ENCODE measurements around the gene ANXA3.

ANXA3 gene

DNA sequence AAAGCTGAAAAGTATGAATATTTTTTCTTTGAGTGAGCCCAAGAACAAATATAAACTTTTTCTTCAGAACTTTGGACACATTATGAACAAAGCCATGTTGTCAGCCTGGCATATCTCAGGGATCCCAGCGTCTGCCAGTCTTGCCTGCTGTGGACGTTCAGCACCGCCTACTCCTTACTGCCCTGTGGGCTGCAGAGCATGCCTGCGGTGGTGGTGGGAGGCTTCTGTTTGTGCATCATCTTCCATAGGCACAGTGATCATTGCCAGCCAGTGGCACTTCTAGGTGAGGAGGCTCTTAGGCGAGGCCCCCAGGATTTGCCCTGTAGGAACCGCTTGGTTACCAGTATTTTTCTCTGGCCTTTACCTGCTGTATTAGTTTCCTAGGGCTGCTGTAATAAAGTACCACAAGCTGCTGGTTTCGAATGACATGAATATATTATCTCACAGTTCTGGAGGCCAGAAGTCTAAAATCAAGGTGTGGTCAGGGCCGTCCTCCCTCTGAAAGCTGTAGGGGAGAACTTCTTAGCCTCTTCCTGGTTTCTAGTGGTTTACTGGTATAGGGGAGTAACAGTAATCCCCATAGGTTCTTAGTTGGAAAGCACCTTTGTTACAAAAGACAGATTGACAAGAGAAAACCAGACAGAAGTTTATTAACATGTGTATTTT is 15.4 kb downstream of the ANXA3 start:
- WGBS (ENCODE audit: extremely low coverage, insufficient coverage, insufficient read length) = no CpG with 5 or more reads among the region's 8 CpGs

DNA sequence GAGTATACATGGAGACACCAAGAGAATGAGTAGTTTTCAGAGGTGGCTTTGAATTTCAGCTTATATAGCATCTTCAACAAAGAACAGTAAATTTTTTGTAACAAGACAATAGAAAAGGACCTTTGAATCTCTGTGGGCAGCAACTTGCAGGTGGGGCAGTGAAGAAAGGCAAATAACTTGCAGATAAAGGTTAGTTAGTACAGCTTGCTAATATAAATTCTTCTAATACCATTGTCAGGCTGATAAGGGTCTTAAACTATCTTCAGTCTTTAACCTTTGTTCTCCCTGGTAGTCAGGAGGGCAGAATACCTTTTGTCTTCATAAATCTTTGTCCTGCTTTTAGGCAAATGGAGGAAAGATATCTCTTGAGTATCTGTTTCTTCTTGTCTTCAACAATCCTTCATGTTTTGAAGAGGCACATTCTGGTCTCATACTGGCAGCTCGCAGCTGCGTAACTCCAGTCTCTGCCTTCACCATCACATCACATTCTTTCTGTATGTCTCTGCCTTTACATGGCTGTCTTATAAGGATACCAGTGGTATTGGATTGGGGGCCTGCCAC is 16.0 kb downstream of the ANXA3 start:
- Histone ChIP-seq H2BK12ac (ENCODE audit: low read length) (no peak overlapping the region), H2AK5ac (ENCODE audit: low read length) (no peak overlapping the region), H3K4me2 (ENCODE audit: low read length) (no peak overlapping the region), H3K27me3 (ENCODE audit: insufficient read depth, low read length) (no peaks in the 10 kb centered on the region), H3K18ac (ENCODE audit: low read length) (no peak overlapping the region), H3K4me1 (ENCODE audit: control insufficient read depth in 1 of 2, insufficient read depth in 2 of 2, low read length in 2 of 2) (peaks cover 23 to 35% of the 10 kb centered on the region in 2 experiments), H3K79me1 (ENCODE audit: low read length) (peaks cover 27% of the 10 kb centered on the region), H3K4ac (ENCODE audit: low read depth, low read length) (no peak overlapping the region), H4K8ac (ENCODE audit: low read depth, low read length) (no peak overlapping the region), H3K14ac (ENCODE audit: low read length) (no peak overlapping the region), H3K36me3 (ENCODE audit: control insufficient read depth in 1 of 2, insufficient read depth in 2 of 2, low read length in 2 of 2) (peaks cover 4% of the 10 kb centered on the region in 2 experiments), H3K4me3 (ENCODE audit: low read depth, low read length) (no peak overlapping the region), H2BK5ac (ENCODE audit: low read depth, low read length, poor library complexity) (no peak overlapping the region), H4K91ac (ENCODE audit: low read depth, low read length) (no peak overlapping the region), H2AFZ (ENCODE audit: insufficient read depth, low read length, poor library complexity) (no peak overlapping the region), H3K9me3 (ENCODE audit: insufficient read depth, low read depth, low read length) (no peaks in the 10 kb centered on the region), H4K12ac (ENCODE audit: low read depth, low read length) (no peak overlapping the region), H3K79me2 (ENCODE audit: control insufficient read depth, insufficient read depth, low read length, poor library complexity) (peaks cover 4% of the 10 kb centered on the region), H3K9ac (ENCODE audit: low read length) (no peak overlapping the region), H2BK120ac (ENCODE audit: insufficient read depth, low read length, poor library complexity) (no peak overlapping the region), H3K27ac (ENCODE audit: low read depth, low read length) (peak overlapping the region; percentile 41), H3K23ac (ENCODE audit: low read length) (no peak overlapping the region)
- WGBS (ENCODE audit: extremely low coverage, insufficient coverage, insufficient read length) = no CpG with 5 or more reads among the region's 2 CpGs
- DNase-seq = peak; percentile 19 to 72

More for the DNA sequence above, 15.4 kb downstream of the ANXA3 start:
- Histone ChIP-seq H2BK120ac (ENCODE audit: insufficient read depth, low read length, poor library complexity) (peak overlapping the region; percentile 91), H3K4me3 (ENCODE audit: low read depth, low read length) (no peak overlapping the region), H3K4me1 (ENCODE audit: control insufficient read depth in 1 of 2, insufficient read depth in 2 of 2, low read length in 2 of 2) (peaks cover 23 to 35% of the 10 kb centered on the region in 2 experiments), H3K27me3 (ENCODE audit: insufficient read depth, low read length) (no peaks in the 10 kb centered on the region), H3K27ac (ENCODE audit: low read depth, low read length) (peak overlapping the region; percentile 41), H4K91ac (ENCODE audit: low read depth, low read length) (peak overlapping the region; percentile 81), H3K36me3 (ENCODE audit: control insufficient read depth in 1 of 2, insufficient read depth in 2 of 2, low read length in 2 of 2) (peaks cover 4% of the 10 kb centered on the region in 2 experiments), H3K4ac (ENCODE audit: low read depth, low read length) (peak overlapping the region; percentile 58), H3K14ac (ENCODE audit: low read length) (peak overlapping the region; percentile 83), H3K18ac (ENCODE audit: low read length) (peak overlapping the region; percentile 72), H3K79me2 (ENCODE audit: control insufficient read depth, insufficient read depth, low read length, poor library complexity) (peaks cover 4% of the 10 kb centered on the region), H3K79me1 (ENCODE audit: low read length) (peaks cover 27% of the 10 kb centered on the region), H2AK5ac (ENCODE audit: low read length) (peak overlapping the region; percentile 99), H2BK5ac (ENCODE audit: low read depth, low read length, poor library complexity) (peak overlapping the region; percentile 78), H2AFZ (ENCODE audit: insufficient read depth, low read length, poor library complexity) (no peak overlapping the region), H2BK12ac (ENCODE audit: low read length) (peak overlapping the region; percentile 97), H3K9me3 (ENCODE audit: insufficient read depth, low read depth, low read length) (no peaks in the 10 kb centered on the region), H3K4me2 (ENCODE audit: low read length) (no peak overlapping the region), H4K12ac (ENCODE audit: low read depth, low read length) (peak overlapping the region; percentile 64), H4K8ac (ENCODE audit: low read depth, low read length) (peak overlapping the region; percentile 84), H3K23ac (ENCODE audit: low read length) (no peak overlapping the region), H3K9ac (ENCODE audit: low read length) (no peak overlapping the region)
- DNase-seq = no peak

DNA sequence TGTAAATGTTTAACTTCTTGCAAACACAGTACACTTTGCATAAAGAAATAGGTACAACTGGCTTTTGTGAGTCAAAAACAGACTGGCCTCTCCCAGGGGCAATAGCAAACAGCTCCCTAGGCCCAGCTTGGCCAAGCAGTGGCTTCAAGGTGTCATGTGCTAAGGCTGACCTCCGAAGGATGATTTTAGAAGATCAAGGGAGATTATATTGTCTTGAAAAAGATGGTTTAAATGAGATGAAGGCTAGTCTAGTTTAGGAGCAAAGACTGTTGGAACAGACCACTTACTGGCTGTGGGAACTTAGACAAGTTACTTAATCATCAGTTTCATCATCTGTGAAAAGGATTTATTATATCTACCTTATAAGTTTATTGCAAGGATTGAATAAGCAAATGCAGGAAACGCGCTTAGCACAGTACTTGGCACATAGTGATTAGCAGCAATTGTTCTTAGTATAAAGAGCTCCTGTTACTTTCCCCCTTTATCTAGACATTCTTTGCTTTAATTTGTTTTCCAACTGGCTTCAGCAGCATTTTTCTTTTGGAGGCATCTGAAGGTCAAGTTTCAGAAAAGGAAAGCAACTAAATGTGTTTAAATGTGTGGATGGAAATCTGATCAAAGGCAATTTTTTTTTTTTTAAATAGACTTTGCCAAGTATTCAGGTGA is 17.2 kb downstream of the ANXA3 start:
- no CpG with 5 or more reads among the region's 3 CpGs for WGBS (ENCODE audit: extremely low coverage, insufficient coverage, insufficient read length)
- Histone ChIP-seq H3K4me2 (ENCODE audit: low read length) (no peak overlapping the region), H3K4ac (ENCODE audit: low read depth, low read length) (peak overlapping the region; percentile 56), H2AK5ac (ENCODE audit: low read length) (no peak overlapping the region), H3K9ac (ENCODE audit: low read length) (no peak overlapping the region), H3K4me3 (ENCODE audit: low read depth, low read length) (no peak overlapping the region), H3K9me3 (ENCODE audit: insufficient read depth, low read depth, low read length) (no peaks in the 10 kb centered on the region), H2BK12ac (ENCODE audit: low read length) (peak overlapping the region; percentile 9), H2AFZ (ENCODE audit: insufficient read depth, low read length, poor library complexity) (no peak overlapping the region), H3K23ac (ENCODE audit: low read length) (no peak overlapping the region), H4K12ac (ENCODE audit: low read depth, low read length) (no peak overlapping the region), H4K91ac (ENCODE audit: low read depth, low read length) (peak overlapping the region; percentile 38), H3K14ac (ENCODE audit: low read length) (peak overlapping the region; percentile 24), H3K79me2 (ENCODE audit: control insufficient read depth, insufficient read depth, low read length, poor library complexity) (peaks cover 4% of the 10 kb centered on the region), H3K79me1 (ENCODE audit: low read length) (peaks cover 23% of the 10 kb centered on the region), H3K27ac (ENCODE audit: low read depth, low read length) (peak overlapping the region; percentile 54), H2BK5ac (ENCODE audit: low read depth, low read length, poor library complexity) (no peak overlapping the region), H3K36me3 (ENCODE audit: control insufficient read depth in 1 of 2, insufficient read depth in 2 of 2, low read length in 2 of 2) (peaks cover 4 to 10% of the 10 kb centered on the region in 2 experiments), H3K4me1 (ENCODE audit: control insufficient read depth in 1 of 2, insufficient read depth in 2 of 2, low read length in 2 of 2) (peaks cover 23 to 30% of the 10 kb centered on the region in 2 experiments), H3K18ac (ENCODE audit: low read length) (no peak overlapping the region), H3K27me3 (ENCODE audit: insufficient read depth, low read length) (no peaks in the 10 kb centered on the region), H2BK120ac (ENCODE audit: insufficient read depth, low read length, poor library complexity) (no peak overlapping the region), H4K8ac (ENCODE audit: low read depth, low read length) (no peak overlapping the region)
- DNase-seq = no peak

DNA sequence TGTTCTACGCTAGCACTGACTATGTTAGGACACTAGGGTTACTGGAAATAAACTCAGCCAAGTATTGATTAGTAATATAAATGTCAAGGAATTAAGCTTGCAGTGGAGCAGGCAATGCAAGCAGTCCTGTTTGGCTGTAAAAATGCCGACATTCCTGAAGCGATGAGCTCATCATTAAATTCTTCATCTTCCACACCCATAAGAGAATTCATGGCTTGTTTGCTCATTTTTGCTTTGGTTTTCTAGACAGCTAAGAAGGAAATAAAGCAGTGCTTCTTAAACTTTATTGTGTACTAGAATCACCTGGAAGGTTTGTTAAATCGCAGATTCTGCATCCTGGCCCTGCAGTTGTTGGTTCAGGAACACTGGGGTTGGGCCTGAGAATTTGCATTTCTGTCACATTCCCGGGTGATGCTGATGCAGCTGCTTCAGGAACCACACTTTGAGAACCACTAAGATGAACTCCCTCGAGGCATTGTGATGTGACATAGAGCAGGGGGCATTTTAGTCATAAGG is 17.8 kb downstream of the ANXA3 start:
- H3K18ac ChIP-seq (ENCODE audit: low read length) = no peak overlapping the region
- H2BK12ac ChIP-seq (ENCODE audit: low read length) = no peak overlapping the region
- no peak overlapping the region for H3K9ac ChIP-seq (ENCODE audit: low read length)
- DNase-seq = peak; percentile 23 to 74
- H2AK5ac ChIP-seq (ENCODE audit: low read length) = no peak overlapping the region
- no peak overlapping the region for H4K91ac ChIP-seq (ENCODE audit: low read depth, low read length)
- no peak overlapping the region for H3K4me3 ChIP-seq (ENCODE audit: low read depth, low read length)
- no peak overlapping the region for H2AFZ ChIP-seq (ENCODE audit: insufficient read depth, low read length, poor library complexity)
- no peak overlapping the region for H3K4me2 ChIP-seq (ENCODE audit: low read length)
- H4K8ac ChIP-seq (ENCODE audit: low read depth, low read length) = no peak overlapping the region
- H3K79me1 ChIP-seq (ENCODE audit: low read length) = peaks cover 21% of the 10 kb centered on the region
- H3K9me3 ChIP-seq (ENCODE audit: insufficient read depth, low read depth, low read length) = no peaks in the 10 kb centered on the region
- peak overlapping the region; percentile 66 for H3K27ac ChIP-seq (ENCODE audit: low read depth, low read length)
- peak overlapping the region; percentile 6 for H3K4ac ChIP-seq (ENCODE audit: low read depth, low read length)
- H3K79me2 ChIP-seq (ENCODE audit: control insufficient read depth, insufficient read depth, low read length, poor library complexity) = peaks cover 4% of the 10 kb centered on the region
- no peak overlapping the region for H3K14ac ChIP-seq (ENCODE audit: low read length)
- no peak overlapping the region for H2BK120ac ChIP-seq (ENCODE audit: insufficient read depth, low read length, poor library complexity)
- peaks cover 7 to 15% of the 10 kb centered on the region in 2 experiments for H3K36me3 ChIP-seq (ENCODE audit: control insufficient read depth in 1 of 2, insufficient read depth in 2 of 2, low read length in 2 of 2)
- H3K4me1 ChIP-seq (ENCODE audit: control insufficient read depth in 1 of 2, insufficient read depth in 2 of 2, low read length in 2 of 2) = peaks cover 23 to 27% of the 10 kb centered on the region in 2 experiments
- H3K23ac ChIP-seq (ENCODE audit: low read length) = no peak overlapping the region
- no peaks in the 10 kb centered on the region for H3K27me3 ChIP-seq (ENCODE audit: insufficient read depth, low read length)
- no CpG with 5 or more reads among the region's 6 CpGs for WGBS (ENCODE audit: extremely low coverage, insufficient coverage, insufficient read length)
- peak overlapping the region; percentile 21 for H2BK5ac ChIP-seq (ENCODE audit: low read depth, low read length, poor library complexity)
- no peak overlapping the region for H4K12ac ChIP-seq (ENCODE audit: low read depth, low read length)

Data from trophoblast cell (in vitro differentiated cells and primary cell).